Activated T-cell treated with anti-CD3 and anti-CD28 coated beads for 24 hours (primary cell): ENCODE data around the gene SV2C.
"Not testable (repeated sequence)": the region's sequence is repeated elsewhere in the genome, so short reads cannot be mapped to it uniquely, and the experiment has no call there.

Experiments used
- DNase-seq: peaks from one replicate; pipeline ENCODE4 v3.0.0-alpha.2; 2020; ENCODE audit warnings: low read depth

The SV2C gene

DNA sequence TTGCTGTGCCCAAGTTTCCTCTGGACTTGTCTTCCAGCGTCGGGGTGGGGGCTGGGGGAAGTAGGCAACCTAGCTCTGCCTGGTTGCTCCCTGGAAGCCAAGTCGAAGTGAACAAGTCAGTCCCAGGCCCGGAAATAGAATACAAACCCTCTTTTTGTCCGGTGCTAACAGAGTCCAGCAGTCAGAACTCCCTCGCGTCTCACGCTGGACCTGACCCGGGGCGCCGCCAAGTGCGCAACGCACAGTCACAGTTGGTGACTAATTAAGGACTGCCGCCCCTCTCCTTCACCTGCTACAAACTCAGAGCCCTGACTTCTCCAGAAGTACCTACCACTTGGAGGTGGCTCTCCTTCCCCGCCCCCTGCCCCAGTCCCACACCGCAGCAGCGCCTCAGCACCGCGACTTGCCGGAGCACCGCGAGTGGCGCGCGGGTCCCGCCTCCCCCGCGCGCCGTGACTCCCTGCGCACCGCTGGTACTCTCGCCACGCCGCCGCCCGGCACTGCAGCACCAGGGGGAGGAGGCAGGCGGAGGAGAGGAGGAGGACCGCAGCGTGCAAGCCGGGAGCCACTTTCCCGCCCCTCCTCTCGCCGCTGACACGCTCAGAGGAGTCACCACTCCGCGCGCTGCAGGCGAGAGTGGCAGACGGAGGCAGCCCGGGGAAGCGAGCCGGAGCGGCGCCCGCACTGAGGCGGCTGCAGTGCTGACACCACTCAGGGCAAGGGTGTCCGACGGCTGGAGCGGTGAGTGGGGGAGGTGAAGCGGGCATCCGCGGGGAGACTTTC is at the start of gene SV2C:
SV2C (plus strand) TSS at position 612 of the 783 bp plus-strand sequence. CDS start 48,368 bp downstream, outside the sequence.
- DNase-seq = peak; percentile 15

- not testable (repeated sequence) for DNase-seq
Observed at GRCh38 chr5:76037736-76038151, 45.4 kb upstream of the SV2C start.

- no peak for DNase-seq
Observed at GRCh38 chr5:76038212-76038611, 45.0 kb upstream of the SV2C start.

DNA sequence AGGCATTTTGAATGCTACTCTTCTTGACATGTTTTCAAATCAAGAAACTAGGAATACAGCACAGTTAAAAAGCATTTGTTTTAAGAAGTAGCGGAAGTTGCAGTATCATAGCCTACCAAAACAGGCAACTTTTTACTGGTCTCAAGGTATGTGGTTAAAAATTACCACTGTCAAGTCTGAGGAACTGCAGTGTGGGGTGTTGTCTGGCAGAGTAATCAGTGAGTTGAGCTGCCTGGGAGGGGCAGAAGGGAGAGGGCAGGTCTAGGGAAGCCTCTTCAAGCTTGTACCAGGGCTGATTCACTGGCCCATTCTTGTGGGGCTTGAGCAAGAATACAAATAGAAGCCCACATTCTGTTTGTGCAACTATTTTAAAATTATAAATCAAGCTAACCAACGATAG is 42.4 kb upstream of the SV2C start:
- no peak for DNase-seq

DNA sequence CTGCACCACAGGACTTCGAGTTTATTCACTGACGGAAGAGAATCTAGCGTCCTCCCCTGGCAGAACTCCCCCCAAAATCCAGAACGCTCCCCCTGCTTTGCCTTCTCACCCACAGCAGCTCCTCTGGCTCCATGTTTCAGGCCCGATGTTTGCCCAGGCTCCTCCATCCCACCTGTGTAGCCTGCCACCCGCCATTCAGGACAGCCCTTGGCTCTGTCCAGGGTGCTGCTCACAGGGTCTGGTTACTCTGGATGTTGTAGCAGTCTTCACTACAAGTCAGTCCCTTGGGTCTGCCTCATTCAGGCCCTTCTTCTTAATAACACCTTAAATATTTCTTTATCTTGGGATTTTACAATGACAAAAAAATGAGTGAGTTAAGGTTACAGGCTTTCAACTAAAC is 41.3 kb upstream of the SV2C start:
- no peak for DNase-seq

- DNase-seq = no peak
Observed at GRCh38 chr5:76046741-76047140, 36.4 kb upstream of the SV2C start.

- DNase-seq = no peak
Observed at GRCh38 chr5:76050134-76050533, 33.0 kb upstream of the SV2C start.

GRCh38 chr5:76062502-76063041 is 20.6 kb upstream of the SV2C start:
- no peak for DNase-seq

DNA sequence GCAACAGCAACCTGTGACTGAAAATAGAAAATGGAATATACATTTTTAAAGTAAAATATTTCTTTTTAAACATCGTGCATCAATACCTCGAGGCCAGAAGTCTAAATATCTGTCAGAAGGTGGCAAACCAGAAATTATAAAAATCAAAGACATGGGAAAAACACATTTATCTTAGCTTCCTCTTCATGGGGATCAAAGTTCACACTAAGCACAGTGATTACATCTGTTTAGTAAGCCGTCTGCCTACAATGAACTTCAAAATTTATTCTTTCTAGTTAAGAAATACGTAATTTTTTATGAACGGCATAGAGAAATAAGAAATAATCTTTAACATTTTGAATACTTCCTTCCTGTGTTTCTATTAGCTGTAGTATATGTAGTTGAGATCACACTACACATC is 17.9 kb upstream of the SV2C start:
- DNase-seq = no peak

DNA sequence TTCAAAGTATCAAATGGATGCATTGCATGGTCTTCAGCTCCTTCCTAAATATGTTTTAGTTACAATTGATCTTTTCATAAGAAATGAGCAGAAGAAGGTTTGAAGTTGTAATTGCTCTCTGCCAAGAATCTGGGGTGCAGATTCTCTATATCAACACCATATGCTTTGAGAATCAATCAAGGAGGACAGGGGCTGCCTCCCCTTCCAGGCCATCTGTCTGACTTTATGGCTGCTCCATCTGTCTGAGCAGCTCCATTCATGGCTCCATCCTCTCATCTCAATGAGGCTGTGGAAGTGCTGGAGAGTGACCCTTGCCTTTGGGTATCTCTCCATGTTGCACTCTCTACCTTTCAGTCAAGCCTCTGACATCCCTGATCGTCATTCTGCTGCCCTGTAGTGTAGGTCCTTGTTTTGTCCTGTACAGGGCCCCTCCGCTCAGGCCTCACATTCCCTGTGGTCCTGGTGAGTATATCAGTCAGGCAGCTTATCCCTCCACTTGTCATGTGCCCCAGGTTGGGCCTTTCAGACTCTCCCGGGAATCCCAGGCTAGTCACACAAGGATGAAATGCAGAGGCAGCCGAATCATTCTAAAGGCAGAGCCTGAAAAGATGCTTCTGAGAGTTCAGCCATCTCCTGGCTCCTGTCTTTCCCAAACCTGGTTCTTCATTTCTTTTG is 14.0 kb upstream of the SV2C start:
- DNase-seq = no peak

GRCh38 chr5:76074487-76075065 is 8.6 kb upstream of the SV2C start:
- no peak for DNase-seq

GRCh38 chr5:76081811-76082771 is 1.1 kb upstream of the SV2C start:
- no peak for DNase-seq

DNA sequence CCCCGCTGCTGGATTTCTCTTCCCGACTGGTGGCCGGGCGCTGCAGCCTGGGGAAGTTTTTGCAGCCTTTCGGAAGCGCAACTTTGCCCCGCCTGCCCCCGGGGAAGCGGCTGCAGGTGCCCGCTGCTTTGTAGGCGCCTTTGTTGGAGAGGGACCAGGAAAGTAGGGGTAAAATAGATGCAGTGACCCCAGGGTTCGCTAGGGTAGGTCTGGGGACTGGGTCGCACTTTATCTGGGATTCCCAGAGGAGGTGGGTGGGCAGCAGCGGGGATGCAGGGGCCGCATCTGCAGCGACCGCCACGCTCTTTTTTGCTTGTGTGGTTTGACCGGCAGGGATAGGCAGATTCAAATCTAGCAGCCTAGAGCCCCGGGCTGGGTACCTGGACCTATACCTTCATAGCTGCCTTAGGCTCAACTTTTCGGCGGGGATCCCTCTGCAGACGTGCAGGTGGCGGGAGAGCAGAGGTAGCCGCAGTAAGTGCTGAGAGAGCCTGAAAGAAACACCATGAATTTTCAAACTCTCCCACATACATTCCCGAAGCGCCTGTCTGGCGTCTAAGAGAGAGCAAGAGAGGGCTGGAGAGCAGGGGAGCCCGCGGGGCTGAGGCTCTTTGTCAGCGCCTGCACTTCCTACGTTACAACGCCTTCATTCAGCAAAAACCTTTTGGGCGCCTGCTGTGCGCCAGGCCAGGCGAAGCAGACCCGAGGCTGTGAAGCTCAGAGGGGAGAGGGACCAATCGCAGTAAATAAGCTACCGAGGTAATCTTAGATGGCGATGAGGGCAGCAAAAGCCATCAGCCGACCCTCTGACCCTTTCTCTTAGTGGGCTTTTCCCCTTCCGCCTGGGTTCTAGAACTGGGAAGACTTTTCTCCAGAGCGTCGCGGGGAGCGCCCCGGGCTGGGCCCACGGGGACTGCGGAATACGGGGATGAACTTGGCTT is 642 bp downstream of the SV2C start:
- no peak for DNase-seq

GRCh38 chr5:76084496-76085242 is 1.5 kb downstream of the SV2C start:
- DNase-seq = no peak

GRCh38 chr5:76085243-76085579 is 2.0 kb downstream of the SV2C start:
- DNase-seq = no peak

- DNase-seq = no peak
Observed at GRCh38 chr5:76086095-76086494, 2.9 kb downstream of the SV2C start.

GRCh38 chr5:76089156-76089555 is 6.0 kb downstream of the SV2C start:
- DNase-seq = not testable (repeated sequence)

GRCh38 chr5:76091351-76091750 is 8.2 kb downstream of the SV2C start:
- DNase-seq = no peak

GRCh38 chr5:76099286-76099702 is 16.1 kb downstream of the SV2C start:
- no peak for DNase-seq

- DNase-seq = no peak
Observed at GRCh38 chr5:76099756-76100155, 16.6 kb downstream of the SV2C start.
